ENCODE measurements around the gene STOX2. TPM values are rescaled to one million over a fixed set of nuclear protein-coding genes. Genes with fewer than 3 reads are reported as not detected.

STOX2 gene
- total RNA-seq, 1 donor from 2014 or later: 0.19 TPM

DNA sequence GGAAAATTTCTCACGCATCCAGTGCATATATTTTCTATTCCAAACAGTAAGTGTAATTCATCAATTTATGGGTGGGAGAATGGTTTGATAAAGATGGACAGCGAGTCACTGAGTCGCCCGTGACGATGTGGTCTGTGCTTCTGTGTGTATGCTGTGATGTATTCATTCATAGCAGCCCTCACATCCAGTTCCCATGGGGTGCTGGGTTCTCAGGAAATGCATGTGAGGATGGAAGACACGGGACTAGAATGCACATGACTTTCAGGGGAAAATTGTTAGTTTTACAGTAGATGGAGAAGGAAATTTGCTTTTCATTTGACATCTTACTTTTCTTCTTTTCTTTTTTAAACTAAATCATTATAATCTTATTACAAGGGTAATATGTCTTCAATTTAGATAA is 152.9 kb downstream of the STOX2 start:
- Mint-ChIP-seq H3K9me3 (ENCODE audit: unreplicated experiment) (no peaks in the 10 kb centered on the region), H3K4me3 (ENCODE audit: unreplicated experiment) (no peak overlapping the region), H3K4me1 (ENCODE audit: unreplicated experiment) (no peaks in the 10 kb centered on the region), H3K27me3 (ENCODE audit: unreplicated experiment) (no peaks in the 10 kb centered on the region), H3K36me3 (ENCODE audit: unreplicated experiment) (no peaks in the 10 kb centered on the region), H3K27ac (ENCODE audit: unreplicated experiment) (no peak overlapping the region)
- TF ChIP-seq, protein P1, sequence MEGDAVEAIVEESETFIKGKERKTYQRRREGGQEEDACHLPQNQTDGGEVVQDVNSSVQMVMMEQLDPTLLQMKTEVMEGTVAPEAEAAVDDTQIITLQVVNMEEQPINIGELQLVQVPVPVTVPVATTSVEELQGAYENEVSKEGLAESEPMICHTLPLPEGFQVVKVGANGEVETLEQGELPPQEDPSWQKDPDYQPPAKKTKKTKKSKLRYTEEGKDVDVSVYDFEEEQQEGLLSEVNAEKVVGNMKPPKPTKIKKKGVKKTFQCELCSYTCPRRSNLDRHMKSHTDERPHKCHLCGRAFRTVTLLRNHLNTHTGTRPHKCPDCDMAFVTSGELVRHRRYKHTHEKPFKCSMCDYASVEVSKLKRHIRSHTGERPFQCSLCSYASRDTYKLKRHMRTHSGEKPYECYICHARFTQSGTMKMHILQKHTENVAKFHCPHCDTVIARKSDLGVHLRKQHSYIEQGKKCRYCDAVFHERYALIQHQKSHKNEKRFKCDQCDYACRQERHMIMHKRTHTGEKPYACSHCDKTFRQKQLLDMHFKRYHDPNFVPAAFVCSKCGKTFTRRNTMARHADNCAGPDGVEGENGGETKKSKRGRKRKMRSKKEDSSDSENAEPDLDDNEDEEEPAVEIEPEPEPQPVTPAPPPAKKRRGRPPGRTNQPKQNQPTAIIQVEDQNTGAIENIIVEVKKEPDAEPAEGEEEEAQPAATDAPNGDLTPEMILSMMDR (IDR thresholded peaks at IDR 0.05): no peak
- DNase-seq (ENCODE audit: extremely low spot score, unreplicated experiment): no peak

- DNase-seq (ENCODE audit: extremely low spot score, unreplicated experiment): no peak
- H3K4me1 Mint-ChIP-seq (ENCODE audit: unreplicated experiment): no peaks in the 10 kb centered on the region
- H3K4me3 Mint-ChIP-seq (ENCODE audit: unreplicated experiment): no peak overlapping the region
- H3K27ac Mint-ChIP-seq (ENCODE audit: unreplicated experiment): no peak overlapping the region
- no peaks in the 10 kb centered on the region for H3K9me3 Mint-ChIP-seq (ENCODE audit: unreplicated experiment)
- TF ChIP-seq, protein P1 (IDR thresholded peaks at IDR 0.05): no peak
- no peaks in the 10 kb centered on the region for H3K27me3 Mint-ChIP-seq (ENCODE audit: unreplicated experiment)
- no peaks in the 10 kb centered on the region for H3K36me3 Mint-ChIP-seq (ENCODE audit: unreplicated experiment)
These were observed 154.0 kb downstream of the STOX2 start for GRCh38 chr4:184059099-184059498.

GRCh38 chr4:184061582-184061981 is 156.5 kb downstream of the STOX2 start:
- TF ChIP-seq, protein P1 (IDR thresholded peaks at IDR 0.05): no peak
- DNase-seq (ENCODE audit: extremely low spot score, unreplicated experiment): no peak
- Mint-ChIP-seq H3K9me3 (ENCODE audit: unreplicated experiment) (no peaks in the 10 kb centered on the region), H3K36me3 (ENCODE audit: unreplicated experiment) (no peaks in the 10 kb centered on the region), H3K4me3 (ENCODE audit: unreplicated experiment) (no peak overlapping the region), H3K27me3 (ENCODE audit: unreplicated experiment) (no peaks in the 10 kb centered on the region), H3K27ac (ENCODE audit: unreplicated experiment) (no peak overlapping the region), H3K4me1 (ENCODE audit: unreplicated experiment) (no peaks in the 10 kb centered on the region)

- Mint-ChIP-seq H3K27ac (ENCODE audit: unreplicated experiment) (no peak overlapping the region), H3K27me3 (ENCODE audit: unreplicated experiment) (no peaks in the 10 kb centered on the region), H3K36me3 (ENCODE audit: unreplicated experiment) (no peaks in the 10 kb centered on the region), H3K9me3 (ENCODE audit: unreplicated experiment) (no peaks in the 10 kb centered on the region), H3K4me1 (ENCODE audit: unreplicated experiment) (no peaks in the 10 kb centered on the region), H3K4me3 (ENCODE audit: unreplicated experiment) (no peak overlapping the region)
- TF ChIP-seq, protein P1 (IDR thresholded peaks at IDR 0.05): no peak
- DNase-seq (ENCODE audit: extremely low spot score, unreplicated experiment): no peak
These were observed 157.7 kb downstream of the STOX2 start for GRCh38 chr4:184062769-184063168.

DNA sequence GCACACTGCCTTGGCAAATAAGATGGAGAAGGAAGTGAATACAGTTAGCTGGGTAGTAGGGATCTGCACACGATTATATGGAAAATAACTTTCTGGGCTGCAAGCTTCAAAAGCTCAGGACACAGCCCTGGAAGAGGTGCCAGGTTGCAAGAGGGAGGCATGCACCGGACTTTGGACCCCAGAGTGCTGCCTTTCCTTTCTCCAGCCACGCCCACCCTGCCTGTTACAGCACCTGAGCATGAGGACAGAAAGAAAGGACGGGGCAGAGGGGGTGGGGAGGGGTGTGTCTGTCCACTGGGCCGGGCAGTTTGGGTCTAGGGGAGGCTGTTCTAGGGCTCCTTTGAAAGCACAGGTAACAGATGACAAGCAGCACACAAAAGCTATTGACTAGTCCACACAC is 159.8 kb downstream of the STOX2 start:
- Mint-ChIP-seq H3K4me1 (ENCODE audit: unreplicated experiment) (no peaks in the 10 kb centered on the region), H3K4me3 (ENCODE audit: unreplicated experiment) (no peak overlapping the region), H3K36me3 (ENCODE audit: unreplicated experiment) (no peaks in the 10 kb centered on the region), H3K27ac (ENCODE audit: unreplicated experiment) (no peak overlapping the region), H3K9me3 (ENCODE audit: unreplicated experiment) (no peaks in the 10 kb centered on the region), H3K27me3 (ENCODE audit: unreplicated experiment) (no peaks in the 10 kb centered on the region)
- TF ChIP-seq, protein P1 (IDR thresholded peaks at IDR 0.05): no peak
- DNase-seq (ENCODE audit: extremely low spot score, unreplicated experiment): no peak
